ENCODE data around the gene CYP27B1. TPM values are rescaled to one million over a fixed set of nuclear protein-coding genes. Genes with fewer than 3 reads are reported as not detected.

The CYP27B1 gene
- 1.6 TPM for total RNA-seq

GRCh38 chr12:57766464-57767304 lies at the start of gene CYP27B1:
TSS of gene CYP27B1 (minus strand) at chr12:57767078. CDS start at chr12:57767041, 37 bp downstream.
- no peak for DNase-seq (ENCODE audit: low spot score)

- DNase-seq (ENCODE audit: low spot score), result no peak
Measured at GRCh38 chr12:57816001-57816854, 49.4 kb upstream of the CYP27B1 start.

GRCh38 chr12:57815177-57816000 lies 48.5 kb upstream of the CYP27B1 start:
- DNase-seq (ENCODE audit: low spot score), result no peak

- DNase-seq (ENCODE audit: low spot score), result no peak
Measured at GRCh38 chr12:57813971-57814772, 47.3 kb upstream of the CYP27B1 start.

- DNase-seq (ENCODE audit: low spot score), result no peak
Measured at GRCh38 chr12:57813111-57813970, 46.5 kb upstream of the CYP27B1 start.

GRCh38 chr12:57811028-57811755 lies 44.3 kb upstream of the CYP27B1 start:
- no peak for DNase-seq (ENCODE audit: low spot score)

GRCh38 chr12:57810450-57810849 lies 43.6 kb upstream of the CYP27B1 start:
- DNase-seq (ENCODE audit: low spot score), result no peak

- DNase-seq (ENCODE audit: low spot score), result no peak
Measured at GRCh38 chr12:57809425-57809824, 42.5 kb upstream of the CYP27B1 start.

- no peak for DNase-seq (ENCODE audit: low spot score)
Measured at GRCh38 chr12:57808351-57808750, 41.5 kb upstream of the CYP27B1 start.

GRCh38 chr12:57807285-57807684 lies 40.4 kb upstream of the CYP27B1 start:
- no peak for DNase-seq (ENCODE audit: low spot score)

- no peak for DNase-seq (ENCODE audit: low spot score)
Measured at GRCh38 chr12:57806677-57807076, 39.8 kb upstream of the CYP27B1 start.

- no peak for DNase-seq (ENCODE audit: low spot score)
Measured at GRCh38 chr12:57803319-57803893, 36.5 kb upstream of the CYP27B1 start.

- DNase-seq (ENCODE audit: low spot score), result no peak
Measured at GRCh38 chr12:57802607-57803006, 35.7 kb upstream of the CYP27B1 start.

- no peak for DNase-seq (ENCODE audit: low spot score)
Measured at GRCh38 chr12:57800965-57801364, 34.1 kb upstream of the CYP27B1 start.

- no peak for DNase-seq (ENCODE audit: low spot score)
Measured at GRCh38 chr12:57797933-57798332, 31.1 kb upstream of the CYP27B1 start.

- no peak for DNase-seq (ENCODE audit: low spot score)
Measured at GRCh38 chr12:57796996-57797395, 30.1 kb upstream of the CYP27B1 start.

GRCh38 chr12:57795354-57795753 lies 28.5 kb upstream of the CYP27B1 start:
- no peak for DNase-seq (ENCODE audit: low spot score)

GRCh38 chr12:57793920-57794319 lies 27.0 kb upstream of the CYP27B1 start:
- no peak for DNase-seq (ENCODE audit: low spot score)

GRCh38 chr12:57783861-57784260 lies 17.0 kb upstream of the CYP27B1 start:
- no peak for DNase-seq (ENCODE audit: low spot score)
